ENCODE measurements around the gene GFRA1.
"Not testable (repeated sequence)": the region's sequence is repeated elsewhere in the genome, so short reads cannot be mapped to it uniquely, and the experiment has no call there.

GFRA1 gene

GRCh38 chr10:116197946-116198675 is 74.9 kb downstream of the GFRA1 start:
- DNase-seq (ENCODE audit: low read depth in 2 of 2) = no peak

DNA sequence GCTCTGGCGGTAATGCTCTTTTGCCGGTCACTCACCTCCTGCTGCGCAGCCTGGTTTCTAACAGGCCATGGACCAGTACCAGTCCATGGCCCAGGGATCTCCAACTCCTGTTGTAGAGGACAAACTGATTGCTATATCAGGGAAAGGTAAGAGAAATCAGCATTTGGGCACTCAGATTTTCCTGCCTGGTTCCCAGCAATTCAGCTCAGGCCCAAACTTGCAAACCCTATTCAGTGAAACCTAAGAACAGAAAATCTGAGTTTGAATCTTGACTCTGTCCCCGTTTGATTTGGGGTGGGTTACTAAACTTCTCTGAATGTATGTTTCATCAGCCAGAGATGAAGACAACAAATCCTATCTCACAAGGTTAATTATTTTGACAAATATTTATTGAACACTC is 77.4 kb downstream of the GFRA1 start:
- no peak for DNase-seq (ENCODE audit: low read depth in 2 of 2)

DNA sequence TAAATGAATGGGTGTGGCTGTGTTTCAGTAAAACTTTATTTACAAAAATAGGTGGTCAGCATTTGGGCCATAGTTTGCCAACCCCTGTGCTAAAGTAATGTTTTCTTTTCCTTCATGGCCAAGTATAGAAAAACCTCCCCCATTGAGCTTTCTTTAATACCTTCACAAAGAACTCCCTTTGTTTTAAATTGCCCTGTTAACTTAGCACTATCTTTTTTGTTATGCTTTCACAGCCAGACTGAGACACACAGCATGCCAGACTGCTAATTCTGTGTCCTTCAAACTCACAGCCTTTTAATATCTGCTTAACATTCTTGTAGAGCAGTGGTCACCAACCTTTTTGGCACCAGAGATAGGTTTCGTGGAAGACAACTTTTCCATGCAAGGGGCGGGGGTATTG is 78.0 kb downstream of the GFRA1 start:
- no peak for DNase-seq (ENCODE audit: low read depth in 2 of 2)

DNA sequence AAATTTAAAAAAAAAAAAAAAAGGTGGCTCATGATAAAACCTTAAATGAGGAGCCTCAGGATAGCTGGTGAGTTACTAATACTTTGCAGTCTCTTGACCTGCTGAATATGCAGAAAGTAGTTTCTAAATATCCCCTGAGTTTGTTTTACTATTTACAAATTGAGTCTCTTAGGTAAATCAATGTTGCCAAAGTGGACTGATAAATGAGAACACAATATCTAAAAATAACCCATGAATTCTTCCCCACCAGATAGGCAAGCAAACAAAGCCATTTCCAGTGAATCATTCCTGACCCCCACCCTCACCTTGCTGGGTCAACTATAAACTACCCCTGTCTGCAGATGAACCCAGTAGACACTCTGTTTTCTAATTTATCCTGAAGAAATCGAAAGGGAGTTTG is 78.9 kb downstream of the GFRA1 start:
- DNase-seq (ENCODE audit: low read depth in 2 of 2) = no peak

DNA sequence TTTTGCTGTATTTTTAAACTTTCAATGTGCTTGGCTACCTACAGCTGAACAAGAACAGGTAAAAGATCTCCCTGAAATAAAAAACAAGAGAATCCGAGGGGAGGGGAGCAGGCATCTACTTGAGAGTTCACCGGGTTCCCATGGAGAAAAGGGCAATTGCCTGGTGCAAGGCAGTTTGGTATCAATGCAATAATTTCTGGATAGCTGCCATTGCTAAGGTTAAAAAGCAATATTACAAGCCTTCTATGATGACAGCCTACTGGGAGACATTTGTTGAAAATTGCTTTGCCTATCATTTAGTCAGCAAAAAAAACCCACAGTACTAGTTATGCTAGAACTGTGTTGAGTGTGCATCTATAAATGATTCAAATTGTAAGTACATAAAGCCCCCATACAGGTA is 82.1 kb downstream of the GFRA1 start:
- DNase-seq (ENCODE audit: low read depth in 2 of 2) = no peak

- DNase-seq (ENCODE audit: low read depth in 2 of 2) = no peak
Observed at GRCh38 chr10:116186273-116186672, 86.7 kb downstream of the GFRA1 start.

GRCh38 chr10:116185199-116185867 is 87.7 kb downstream of the GFRA1 start:
- DNase-seq (ENCODE audit: low read depth in 2 of 2) = no peak

- no peak for DNase-seq (ENCODE audit: low read depth in 2 of 2)
Observed at GRCh38 chr10:116184512-116184794, 88.6 kb downstream of the GFRA1 start.

DNA sequence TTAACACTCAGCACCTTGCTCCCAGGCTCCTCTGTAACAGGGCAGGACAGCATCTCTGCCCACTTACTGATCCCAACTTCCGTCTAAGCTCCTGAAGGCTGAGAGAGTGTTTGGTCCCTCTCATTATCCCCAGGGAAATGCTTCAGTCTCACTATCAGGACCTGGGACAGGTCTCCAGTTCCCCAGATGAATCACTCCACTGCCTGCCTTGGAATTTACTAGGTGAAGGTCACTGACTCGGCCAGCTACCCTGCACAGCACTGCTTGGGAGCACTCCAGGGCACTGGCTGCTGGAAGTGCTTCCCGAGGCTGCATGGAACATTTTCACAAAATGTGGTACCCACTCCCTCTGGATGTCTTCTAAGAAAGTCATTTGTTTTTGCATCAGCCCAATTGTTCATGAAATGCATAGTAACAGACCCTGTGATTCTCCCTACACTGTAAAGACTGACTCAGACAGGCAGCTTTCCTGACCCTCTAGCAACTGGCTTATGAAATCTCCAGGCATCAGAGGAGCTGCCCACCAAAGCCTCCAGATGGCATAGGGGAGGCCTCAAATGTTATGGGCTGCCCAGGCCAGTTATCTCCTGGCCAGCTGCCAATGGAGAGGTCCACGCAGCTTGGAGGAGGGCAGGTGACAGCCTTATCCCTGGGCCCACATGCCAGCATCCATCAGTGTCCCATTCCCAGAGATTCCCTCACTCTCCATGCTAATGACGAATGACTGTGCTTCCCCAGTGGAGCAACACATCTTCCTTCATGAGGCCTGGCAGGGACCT is 89.1 kb downstream of the GFRA1 start:
- DNase-seq (ENCODE audit: low read depth in 2 of 2) = no peak

DNA sequence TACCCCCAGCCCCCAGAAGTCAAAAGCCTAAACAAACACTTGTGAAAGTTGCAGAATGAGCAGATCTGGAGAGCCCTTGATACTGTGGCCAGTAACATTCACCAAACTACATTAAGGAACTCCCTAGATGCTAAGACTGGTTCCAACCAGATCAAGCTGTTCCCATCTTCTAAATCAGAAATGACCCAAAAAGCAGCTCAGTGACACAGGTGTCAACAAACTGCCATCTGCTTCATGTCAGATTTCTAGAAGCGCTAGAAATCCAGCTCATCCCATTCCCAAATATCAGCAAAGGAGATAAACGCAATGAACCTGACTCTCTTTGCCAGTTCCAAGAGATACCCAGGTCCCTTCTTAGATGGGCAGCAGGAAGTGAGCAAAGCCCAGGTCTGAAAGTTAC is 90.6 kb downstream of the GFRA1 start:
- DNase-seq (ENCODE audit: low read depth in 2 of 2) = no peak

GRCh38 chr10:116178086-116178605 is 94.9 kb downstream of the GFRA1 start:
- DNase-seq (ENCODE audit: low read depth in 2 of 2) = no peak

GRCh38 chr10:116175231-116175630 is 97.8 kb downstream of the GFRA1 start:
- no peak for DNase-seq (ENCODE audit: low read depth in 2 of 2)

- no peak for DNase-seq (ENCODE audit: low read depth in 2 of 2)
Observed at GRCh38 chr10:116171505-116171904, 101.5 kb downstream of the GFRA1 start.

DNA sequence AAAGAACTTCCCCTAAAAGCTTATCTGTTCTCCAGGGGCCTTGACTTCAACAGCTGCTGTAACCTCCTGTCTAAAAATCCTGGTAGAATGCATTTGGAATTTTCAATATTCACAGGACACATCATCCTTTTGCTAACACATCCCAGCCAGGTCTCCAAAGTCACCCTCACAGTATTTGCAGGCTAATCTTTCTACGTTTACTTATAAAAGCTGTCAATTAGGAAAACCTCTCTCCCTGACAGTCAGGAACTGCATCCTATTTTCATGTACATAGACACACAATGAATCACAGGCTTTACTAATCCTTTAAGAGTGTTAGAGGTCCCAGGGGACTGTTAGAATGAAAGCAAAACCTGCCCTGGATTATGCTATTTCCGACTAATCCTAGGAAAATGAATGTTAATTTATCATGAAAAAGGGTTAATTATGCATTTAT is 102.2 kb downstream of the GFRA1 start:
- no peak for DNase-seq (ENCODE audit: low read depth in 2 of 2)

GRCh38 chr10:116169782-116170445 is 103.1 kb downstream of the GFRA1 start:
- DNase-seq (ENCODE audit: low read depth in 2 of 2) = no peak

GRCh38 chr10:116168745-116169144 is 104.3 kb downstream of the GFRA1 start:
- no peak for DNase-seq (ENCODE audit: low read depth in 2 of 2)

- no peak for DNase-seq (ENCODE audit: low read depth in 2 of 2)
Observed at GRCh38 chr10:116168329-116168728, 104.7 kb downstream of the GFRA1 start.

DNA sequence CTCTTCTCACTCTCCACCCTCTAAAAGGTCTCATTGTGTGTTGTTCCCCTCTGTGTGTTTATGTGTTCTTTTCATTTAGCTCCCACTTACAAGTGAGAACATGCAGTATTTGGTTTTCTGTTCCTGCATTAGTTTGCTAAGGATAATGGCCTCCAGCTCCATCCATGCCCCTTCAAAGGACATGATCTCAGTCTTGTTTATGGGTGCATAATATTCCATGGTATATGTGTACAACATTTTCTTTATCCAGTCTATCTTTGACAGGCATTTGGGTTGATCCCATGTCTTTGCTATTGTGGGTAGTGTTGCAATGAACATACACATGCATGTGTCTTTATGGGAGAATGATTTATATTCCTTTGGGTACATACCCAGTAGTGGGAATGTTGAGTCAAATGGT is 107.1 kb downstream of the GFRA1 start:
- not testable (repeated sequence) for DNase-seq (ENCODE audit: low read depth in 2 of 2)

DNA sequence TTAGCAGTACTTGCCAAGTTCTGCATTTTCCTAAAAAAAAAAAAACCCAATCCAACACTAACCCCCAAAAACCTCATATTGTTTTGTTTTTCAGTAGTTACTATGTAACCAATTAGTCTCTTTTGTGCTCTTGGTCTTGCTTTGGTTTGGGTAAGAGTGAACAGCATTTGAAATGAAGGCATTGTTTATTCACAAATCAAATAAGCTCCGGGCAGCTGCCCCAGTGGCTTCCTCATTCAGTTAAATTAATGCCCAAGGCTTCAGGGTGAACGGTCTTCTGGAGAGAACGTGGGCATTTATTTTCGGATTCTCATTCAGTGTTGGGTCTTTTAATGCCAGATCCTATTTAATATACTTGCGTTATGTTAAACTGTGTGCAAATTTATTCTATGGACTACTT is 108.7 kb downstream of the GFRA1 start:
- no peak for DNase-seq (ENCODE audit: low read depth in 2 of 2)

DNA sequence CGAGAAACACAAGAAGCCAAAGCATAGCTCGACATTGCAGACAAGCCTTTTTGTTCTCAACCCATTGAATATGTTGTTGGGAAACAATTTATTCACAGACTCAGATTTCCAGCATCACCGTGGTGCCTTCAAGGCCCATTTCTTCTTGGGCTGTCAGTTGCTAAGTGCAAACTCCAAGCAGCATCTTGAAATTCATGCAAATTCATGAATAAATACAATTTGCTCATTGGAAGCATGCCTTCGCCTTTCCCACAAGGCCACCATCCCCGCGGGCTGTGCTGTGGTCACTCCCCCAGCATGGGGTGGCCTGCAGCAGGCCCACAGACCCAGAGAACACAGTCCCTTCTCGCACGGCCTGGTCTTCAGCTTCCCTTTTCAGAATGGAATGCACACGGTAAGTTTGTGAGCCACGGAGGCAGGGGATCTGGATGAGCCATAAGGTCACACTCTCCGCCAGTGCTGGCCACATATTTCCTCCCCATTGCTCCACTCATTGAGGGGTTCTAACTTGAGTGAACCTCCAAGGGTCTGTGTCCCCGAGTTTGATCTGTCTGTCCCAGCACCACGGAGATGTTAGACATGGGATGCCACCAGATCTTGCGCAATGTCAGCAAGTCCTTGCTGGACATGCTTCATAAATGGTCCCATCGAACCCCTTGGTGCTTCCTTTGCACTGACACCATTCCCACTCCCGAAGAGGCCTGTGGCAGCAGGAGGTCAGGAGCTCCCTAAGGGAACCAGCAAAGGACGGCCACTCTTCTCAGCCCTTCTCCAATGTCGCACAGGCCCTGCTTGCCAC is 109.5 kb downstream of the GFRA1 start:
- no peak for DNase-seq (ENCODE audit: low read depth in 2 of 2)

GRCh38 chr10:116162851-116163250 is 110.2 kb downstream of the GFRA1 start:
- DNase-seq (ENCODE audit: low read depth in 2 of 2) = no peak

Measured in stimulated activated CD8-positive, alpha-beta memory T cell treated with anti-CD3 and anti-CD28 coated beads, Interleukin-7, amount 100 ng/mL, for 4 hours (primary cell).